ENCODE results near the gene TRAF3IP3.

GRCh38 chr1:209706622-209707021, 49.2 kb upstream of the TRAF3IP3 start:
- no peak for TF ChIP-seq CTCF (conservative IDR thresholded peaks at IDR 0.05 in 1 of 2, IDR thresholded peaks at IDR 0.05 in 1 of 2; ENCODE audit: low read depth in 1 of 2, low read length in 2 of 2)
- no peak for TF ChIP-seq EZH2 (IDR thresholded peaks at IDR 0.05; ENCODE audit: low read length, missing control alignments)

Data from fibroblast of lung (primary cell).